Stomach smooth muscle (tissue), 2 donors: Measurements from ENCODE around the gene PCDH20.

ENCODE experiments used
- H3K27ac ChIP-seq: one replicate; pipeline ENCODE4 v1.7.0; 2013; ENCODE audit warnings: mild to moderate bottlenecking, low read length, inconsistent platforms
- H3K27me3 ChIP-seq, 2 donors: one replicate each; pipeline ENCODE4 v1.7.0; 2013; ENCODE audit warnings: low read length in 2 of 2; ENCODE audit not compliant: insufficient read depth in 2 of 2, control insufficient read depth in 1 of 2
- H3K36me3 ChIP-seq, 2 donors: one replicate each; pipeline ENCODE4 v1.7.0; 2013; ENCODE audit warnings: low read length in 2 of 2; ENCODE audit not compliant: control insufficient read depth in 2 of 2, insufficient read depth in 2 of 2
- H3K4me1 ChIP-seq: one replicate; pipeline ENCODE4 v1.7.0; 2013; ENCODE audit warnings: low read length; ENCODE audit not compliant: control insufficient read depth, insufficient read depth
- H3K4me3 ChIP-seq, 2 donors: one replicate each; pipeline ENCODE4 v1.7.0; 2013; ENCODE audit warnings: low read length in 2 of 2
- H3K9ac ChIP-seq, 2 donors: one replicate each; pipeline ENCODE4 v1.7.0; 2013; ENCODE audit warnings: low read length in 2 of 2, mild to moderate bottlenecking in 1 of 2
- H3K9me3 ChIP-seq, 2 donors: one replicate each; pipeline ENCODE4 v1.7.0; 2013; ENCODE audit warnings: low read length in 2 of 2; ENCODE audit not compliant: control insufficient read depth in 2 of 2
- donor health status: healthy.
- donor health status: Pancreatic carcinoma.

Gene PCDH20, protein sequence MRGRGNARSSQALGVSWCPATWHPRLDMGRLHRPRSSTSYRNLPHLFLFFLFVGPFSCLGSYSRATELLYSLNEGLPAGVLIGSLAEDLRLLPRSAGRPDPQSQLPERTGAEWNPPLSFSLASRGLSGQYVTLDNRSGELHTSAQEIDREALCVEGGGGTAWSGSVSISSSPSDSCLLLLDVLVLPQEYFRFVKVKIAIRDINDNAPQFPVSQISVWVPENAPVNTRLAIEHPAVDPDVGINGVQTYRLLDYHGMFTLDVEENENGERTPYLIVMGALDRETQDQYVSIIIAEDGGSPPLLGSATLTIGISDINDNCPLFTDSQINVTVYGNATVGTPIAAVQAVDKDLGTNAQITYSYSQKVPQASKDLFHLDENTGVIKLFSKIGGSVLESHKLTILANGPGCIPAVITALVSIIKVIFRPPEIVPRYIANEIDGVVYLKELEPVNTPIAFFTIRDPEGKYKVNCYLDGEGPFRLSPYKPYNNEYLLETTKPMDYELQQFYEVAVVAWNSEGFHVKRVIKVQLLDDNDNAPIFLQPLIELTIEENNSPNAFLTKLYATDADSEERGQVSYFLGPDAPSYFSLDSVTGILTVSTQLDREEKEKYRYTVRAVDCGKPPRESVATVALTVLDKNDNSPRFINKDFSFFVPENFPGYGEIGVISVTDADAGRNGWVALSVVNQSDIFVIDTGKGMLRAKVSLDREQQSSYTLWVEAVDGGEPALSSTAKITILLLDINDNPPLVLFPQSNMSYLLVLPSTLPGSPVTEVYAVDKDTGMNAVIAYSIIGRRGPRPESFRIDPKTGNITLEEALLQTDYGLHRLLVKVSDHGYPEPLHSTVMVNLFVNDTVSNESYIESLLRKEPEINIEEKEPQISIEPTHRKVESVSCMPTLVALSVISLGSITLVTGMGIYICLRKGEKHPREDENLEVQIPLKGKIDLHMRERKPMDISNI

DNA sequence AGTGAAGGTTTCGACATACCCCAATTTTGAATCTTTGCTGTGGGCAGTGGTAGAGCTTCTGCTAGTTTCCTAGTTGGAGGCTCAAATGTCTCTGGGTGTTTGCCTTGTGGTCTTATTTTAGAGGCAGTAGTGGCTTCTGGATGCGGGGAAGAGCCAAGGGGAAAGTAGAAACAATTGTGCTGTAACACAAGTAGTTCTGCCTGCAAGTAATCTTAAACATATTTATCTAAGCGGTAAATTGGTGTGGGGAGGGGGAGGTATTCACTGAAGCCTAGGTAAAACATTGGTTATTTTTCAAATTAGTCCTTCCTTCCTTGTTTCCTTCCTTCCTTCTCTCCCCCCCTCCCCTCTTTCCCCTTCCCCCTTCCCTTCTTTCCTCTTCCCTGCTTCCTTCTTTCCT is at the start of gene PCDH20:
PCDH20 (minus strand) TSS at position 101 of the 400 bp plus-strand sequence. CDS start 691 bp downstream, outside the sequence.
- H3K9me3 ChIP-seq = no peaks in the 10 kb centered on the region
- peak within 1 kb of the TSS; percentile 70 for H3K27ac ChIP-seq
- peaks cover 0 to 8% of the 10 kb centered on the region in 2 donors for H3K27me3 ChIP-seq
- peak within 1 kb of the TSS; percentile 65 to 79 for H3K4me3 ChIP-seq
- peak within 1 kb of the TSS; percentile 36 to 73 for H3K9ac ChIP-seq
- peaks cover 25% of the 10 kb centered on the region for H3K4me1 ChIP-seq
- no peaks in the 10 kb centered on the region for H3K36me3 ChIP-seq

DNA sequence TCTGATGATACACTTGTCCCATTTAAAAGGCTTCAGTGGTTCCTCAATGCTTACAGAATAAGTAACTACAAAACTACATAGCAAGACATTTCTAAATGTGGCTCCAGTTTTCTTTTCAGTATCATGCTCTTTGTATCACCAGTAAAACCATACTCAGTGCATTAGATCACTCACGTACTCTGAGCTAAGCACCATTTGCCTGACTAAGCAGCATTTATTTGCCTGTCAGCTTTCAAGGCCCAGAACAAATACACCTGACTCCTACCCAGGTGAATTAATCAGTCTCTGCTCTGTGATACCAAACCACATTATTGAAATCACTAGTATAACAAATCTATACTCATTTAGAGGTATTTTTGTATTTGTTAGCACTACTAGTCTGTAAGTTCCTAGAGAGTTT is 47.4 kb upstream of the PCDH20 start:
- Histone ChIP-seq H3K4me1 (no peaks in the 10 kb centered on the region), H3K36me3 (no peaks in the 10 kb centered on the region), H3K9ac (no peak overlapping the region), H3K27ac (no peak overlapping the region), H3K27me3 (no peaks in the 10 kb centered on the region), H3K9me3 (no peaks in the 10 kb centered on the region), H3K4me3 (no peak overlapping the region)

DNA sequence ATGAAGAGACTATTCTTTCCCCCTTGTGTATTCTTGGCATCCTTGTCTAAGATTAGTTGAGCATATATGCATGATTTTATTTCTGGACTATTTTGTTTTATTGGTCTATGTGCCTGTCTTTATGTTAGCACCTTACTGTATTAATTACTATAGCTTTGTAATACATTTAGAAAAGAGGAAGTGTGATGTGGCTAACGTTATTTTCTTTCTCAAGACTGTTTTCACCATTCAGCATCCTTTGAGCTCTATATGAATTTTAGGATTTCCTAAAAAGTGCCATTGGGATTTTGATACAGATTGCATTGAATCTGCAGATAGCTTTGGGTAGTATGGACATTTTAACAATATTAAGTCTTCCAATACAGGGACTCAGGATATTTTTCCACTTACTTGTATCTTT is 37.5 kb upstream of the PCDH20 start:
- H3K9me3 ChIP-seq = no peaks in the 10 kb centered on the region
- H3K4me3 ChIP-seq = no peak overlapping the region
- H3K27me3 ChIP-seq = no peaks in the 10 kb centered on the region
- H3K4me1 ChIP-seq = no peaks in the 10 kb centered on the region
- no peak overlapping the region for H3K27ac ChIP-seq
- no peaks in the 10 kb centered on the region for H3K36me3 ChIP-seq
- no peak overlapping the region for H3K9ac ChIP-seq

DNA sequence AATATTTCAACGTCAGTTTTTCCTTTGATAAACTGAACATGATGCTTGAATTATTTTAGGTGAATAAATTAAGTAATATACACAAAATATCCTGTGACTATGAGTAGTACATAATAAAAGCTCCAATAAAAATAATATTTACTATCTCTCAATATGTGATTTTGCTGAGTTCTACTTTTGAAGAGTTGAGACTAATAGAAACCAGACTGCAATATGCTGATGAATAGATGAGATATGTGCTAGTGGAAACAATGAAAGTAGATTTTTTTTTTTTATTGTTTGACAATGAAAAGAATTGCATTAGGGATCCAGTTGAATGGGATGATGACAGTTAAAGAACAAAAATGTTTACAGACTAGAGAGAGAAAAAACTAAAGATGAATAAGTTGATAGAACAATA is 16.4 kb upstream of the PCDH20 start:
- no peaks in the 10 kb centered on the region for H3K36me3 ChIP-seq
- no peaks in the 10 kb centered on the region for H3K27me3 ChIP-seq
- no peaks in the 10 kb centered on the region for H3K4me1 ChIP-seq
- no peak overlapping the region for H3K4me3 ChIP-seq
- no peak overlapping the region for H3K27ac ChIP-seq
- no peaks in the 10 kb centered on the region for H3K9me3 ChIP-seq
- no peak overlapping the region for H3K9ac ChIP-seq

DNA sequence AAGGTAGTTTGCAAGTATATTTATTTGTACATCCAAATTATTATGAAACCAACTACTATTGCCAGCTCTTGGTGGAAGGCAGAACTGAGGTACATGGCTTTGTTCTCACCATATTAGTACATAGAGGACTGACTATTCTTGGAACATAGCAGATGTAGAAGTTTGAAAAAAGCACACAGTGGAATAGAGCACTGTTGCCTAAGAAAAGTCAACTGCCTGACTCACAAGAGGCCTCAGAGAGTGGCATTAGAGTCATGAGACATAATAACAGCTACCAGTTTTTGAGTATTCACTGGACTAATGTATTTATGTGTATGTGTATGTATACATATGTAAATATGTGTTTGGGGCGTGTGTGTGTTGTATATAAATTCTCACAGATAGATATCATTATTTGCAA is 8.3 kb upstream of the PCDH20 start:
- H3K27me3 ChIP-seq = no peaks in the 10 kb centered on the region
- no peak overlapping the region for H3K4me3 ChIP-seq
- no peak overlapping the region for H3K27ac ChIP-seq
- no peaks in the 10 kb centered on the region for H3K4me1 ChIP-seq
- H3K9ac ChIP-seq = no peak overlapping the region
- no peaks in the 10 kb centered on the region for H3K9me3 ChIP-seq
- H3K36me3 ChIP-seq = no peaks in the 10 kb centered on the region

DNA sequence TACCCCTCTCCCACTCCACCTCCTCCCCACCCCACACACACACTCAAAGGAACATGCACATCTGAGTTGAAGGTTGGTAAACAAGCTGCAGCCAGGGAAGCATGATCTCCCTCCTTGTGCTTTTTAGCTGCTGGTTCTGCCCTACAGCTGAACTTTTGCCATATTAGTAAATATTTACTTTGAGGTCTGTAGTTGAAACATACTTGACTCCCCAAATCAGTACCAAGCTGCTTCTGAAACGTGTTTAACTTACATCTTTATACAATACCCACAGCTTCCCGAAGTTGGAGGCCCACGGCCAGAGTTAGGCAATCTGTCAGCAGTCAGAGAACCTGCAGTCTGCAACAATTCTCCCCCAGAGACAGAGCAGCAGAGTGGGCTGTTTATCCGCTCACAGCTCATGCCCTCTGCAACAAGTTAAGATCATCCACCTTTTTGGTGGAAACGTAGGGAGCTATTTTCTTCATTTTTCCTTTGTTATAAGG is 1.5 kb upstream of the PCDH20 start:
- peaks cover 25% of the 10 kb centered on the region for H3K4me1 ChIP-seq
- H3K27me3 ChIP-seq = peaks cover 0 to 8% of the 10 kb centered on the region in 2 donors
- H3K9me3 ChIP-seq = no peaks in the 10 kb centered on the region
- peak overlapping the region in 1 of 2 donors; percentile 10 for H3K4me3 ChIP-seq
- H3K36me3 ChIP-seq = no peaks in the 10 kb centered on the region
- H3K9ac ChIP-seq = no peak overlapping the region
- H3K27ac ChIP-seq = peak overlapping the region; percentile 70

DNA sequence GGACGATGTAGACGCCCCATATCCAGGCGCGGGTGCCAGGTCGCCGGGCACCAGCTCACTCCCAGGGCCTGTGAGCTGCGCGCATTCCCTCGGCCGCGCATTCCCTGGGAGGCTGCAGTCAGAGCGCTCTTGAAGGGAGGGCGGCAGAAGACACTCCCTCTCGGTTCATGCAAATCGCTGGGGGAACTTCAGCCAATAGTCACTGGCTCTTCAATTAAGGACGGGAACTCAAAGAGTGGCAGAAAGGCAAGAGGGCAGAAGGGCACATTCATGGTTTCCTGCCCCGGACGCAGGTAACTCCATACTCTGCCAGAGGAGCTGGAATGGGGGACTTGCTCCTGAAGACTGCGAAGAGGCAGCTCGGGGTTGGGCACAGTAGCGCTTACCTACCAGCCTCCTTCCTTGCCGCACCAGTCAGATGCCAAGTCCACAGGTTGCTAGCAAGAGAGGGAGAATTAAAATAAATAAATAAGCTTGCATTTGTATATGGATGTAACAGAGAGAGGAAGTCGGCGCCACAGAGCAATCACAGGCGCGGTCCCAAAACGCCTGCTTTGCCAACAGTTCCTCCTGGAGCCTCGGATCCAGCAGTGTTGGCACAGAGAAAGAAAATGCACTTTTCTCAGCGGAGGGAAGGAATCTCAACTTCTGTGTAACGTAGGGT is 459 bp downstream of the PCDH20 start:
- Histone ChIP-seq H3K27me3 (peaks cover 0 to 8% of the 10 kb centered on the region in 2 donors), H3K27ac (peak overlapping the region; percentile 70), H3K36me3 (no peaks in the 10 kb centered on the region), H3K9me3 (no peaks in the 10 kb centered on the region), H3K4me3 (peak overlapping the region; percentile 65 to 79), H3K9ac (peak overlapping the region; percentile 36 to 73), H3K4me1 (peaks cover 25% of the 10 kb centered on the region)

DNA sequence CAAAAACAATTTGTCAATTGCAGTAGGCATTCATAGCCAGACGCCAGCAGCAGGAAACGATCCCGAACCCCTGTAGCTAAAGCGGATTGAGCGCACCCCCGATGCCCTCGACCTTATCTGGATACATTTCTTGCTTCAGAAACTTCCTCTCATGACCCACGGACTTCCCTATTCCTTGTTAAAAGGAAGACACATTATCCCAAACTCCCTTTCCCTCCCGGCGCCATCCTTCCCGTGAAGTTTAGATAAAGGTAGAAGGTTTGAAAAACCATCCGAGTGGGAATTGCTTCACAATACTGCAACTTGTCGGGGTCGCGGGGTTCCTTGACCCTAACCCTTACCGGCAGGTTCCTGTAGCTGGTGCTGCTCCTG is 977 bp downstream of the PCDH20 start:
- Histone ChIP-seq H3K4me1 (peaks cover 25% of the 10 kb centered on the region), H3K27me3 (peaks cover 0 to 8% of the 10 kb centered on the region in 2 donors), H3K4me3 (peak overlapping the region; percentile 65 to 79), H3K9me3 (no peaks in the 10 kb centered on the region), H3K27ac (peak overlapping the region; percentile 70), H3K9ac (peak overlapping the region; percentile 36 to 73), H3K36me3 (no peaks in the 10 kb centered on the region)

DNA sequence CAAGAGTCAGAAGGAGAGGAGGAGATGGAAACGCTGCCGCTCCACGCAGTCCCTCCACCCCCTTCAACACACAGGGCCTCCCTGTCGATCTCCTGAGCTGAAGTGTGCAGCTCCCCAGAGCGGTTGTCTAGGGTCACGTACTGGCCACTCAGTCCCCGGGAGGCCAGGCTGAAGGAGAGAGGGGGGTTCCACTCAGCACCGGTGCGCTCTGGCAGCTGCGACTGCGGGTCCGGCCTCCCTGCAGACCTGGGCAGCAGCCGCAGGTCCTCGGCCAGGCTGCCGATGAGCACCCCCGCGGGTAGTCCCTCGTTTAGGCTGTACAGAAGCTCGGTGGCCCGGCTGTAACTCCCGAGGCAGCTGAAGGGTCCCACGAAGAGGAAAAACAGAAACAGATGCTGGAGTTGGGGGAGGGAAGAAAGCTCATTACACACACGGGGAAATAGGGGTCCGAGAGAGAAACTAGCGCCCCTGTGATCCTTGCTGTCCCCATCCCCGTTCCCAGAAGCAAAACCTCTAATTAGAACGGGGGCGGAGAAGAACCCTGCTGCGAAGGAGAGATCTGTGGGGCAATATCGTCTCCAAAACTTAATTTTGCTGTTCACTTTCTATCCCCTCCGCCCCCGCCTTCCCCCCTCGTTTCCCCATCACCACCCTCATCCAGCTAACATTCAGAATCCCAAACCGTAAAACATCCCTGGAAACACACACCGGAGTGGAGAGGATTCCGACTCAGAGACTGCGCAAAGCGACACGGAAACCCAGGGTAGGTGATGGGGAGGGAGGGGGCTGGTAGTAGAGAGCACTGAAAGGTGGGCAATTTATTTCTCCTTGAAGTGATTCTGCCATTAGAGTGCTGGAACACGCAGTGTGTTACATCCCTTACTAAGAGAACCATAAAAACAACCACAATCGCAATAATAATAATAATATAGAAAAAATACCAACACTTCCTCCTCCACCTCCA is 1.8 kb downstream of the PCDH20 start:
- Histone ChIP-seq H3K4me1 (peaks cover 25% of the 10 kb centered on the region), H3K9ac (peak overlapping the region; percentile 36 to 73), H3K4me3 (peak overlapping the region; percentile 65 to 79), H3K36me3 (no peaks in the 10 kb centered on the region), H3K27me3 (peaks cover 0 to 8% of the 10 kb centered on the region in 2 donors), H3K9me3 (no peaks in the 10 kb centered on the region), H3K27ac (no peak overlapping the region)
